Measurements from ENCODE around the gene INO80E. TPM values are rescaled to one million over a fixed set of nuclear protein-coding genes. Genes with fewer than 3 reads are reported as not detected.

Gene INO80E
- total RNA-seq, 1 experiment from 2014 or later = 89.8 TPM

GRCh38 chr16:29974291-29975133 is 21.5 kb upstream of the INO80E start:
- Histone ChIP-seq H3K36me3 (ENCODE audit: control insufficient read depth in 1 of 2, insufficient read depth in 2 of 2, low read length in 2 of 2) (peaks cover 20 to 21% of the 10 kb centered on the region in 2 experiments), H3K79me2 (ENCODE audit: insufficient read depth, low read length) (peaks cover 53% of the 10 kb centered on the region), H2AFZ (ENCODE audit: low read depth, low read length, poor library complexity, severe bottlenecking) (no peak overlapping the region), H3K27me3 (ENCODE audit: insufficient read depth, low read length) (no peaks in the 10 kb centered on the region), H3K4me3 (replicated peaks in 1 of 2; ENCODE audit: low read depth in 1 of 2, low read length in 2 of 2) (peak overlapping the region; percentile 96 to 98), H3K9ac (ENCODE audit: low read length) (peak overlapping the region; percentile 97), H3K27ac (ENCODE audit: low read depth, low read length) (peak overlapping the region; percentile 79), H3K4me1 (ENCODE audit: control insufficient read depth in 1 of 2, insufficient read depth in 2 of 2, low read length in 2 of 2) (peaks cover 8 to 26% of the 10 kb centered on the region in 2 experiments), H3K4me2 (ENCODE audit: low read length) (peak overlapping the region; percentile 95), H4K20me1 (ENCODE audit: insufficient read depth) (no peaks in the 10 kb centered on the region), H3K9me3 (ENCODE audit: control insufficient read depth in 1 of 2, insufficient read depth in 1 of 2, low read depth in 1 of 2, low read length in 2 of 2) (no peaks in the 10 kb centered on the region; a peak in 1 of 4 replicates), H3K9me2 (ENCODE audit: insufficient read depth) (no peaks in the 10 kb centered on the region)
- ChIA-PET POLR2A (interaction anchor here (1.1 to 1.8 kb wide), 3 partner anchors 13 to 159 kb away, joined by 4 to 18 read pairs (median 4); partner anchors contain the start of genes KCTD13, PAGR1 and TMEM219), CTCF (interaction anchor here (1.7 kb wide), 1 partner anchor 30 kb away, joined by 4 read pairs; no protein-coding TSS in a partner anchor), RAD21 (ENCODE audit: low non-redundant PET in 1 of 2, low total read pairs in 2 of 2, uncharacterized antibody in 2 of 2, unreplicated experiment in 2 of 2) (no interaction called here)
- DNase-seq (ENCODE audit: low read depth, low spot score) (no peak), ATAC-seq (no peak)
- TF ChIP-seq SIN3A (IDR thresholded peaks at IDR 0.05; ENCODE audit: low read depth) (no peak), ELF1 (IDR thresholded peaks at IDR 0.05; ENCODE audit: borderline replicate concordance, low read depth) (no peak), EZH2 (IDR thresholded peaks at IDR 0.05) (no peak), ATF3 (IDR thresholded peaks at IDR 0.05) (no peak), JUND (IDR thresholded peaks at IDR 0.05) (no peak), CEBPB (IDR thresholded peaks at IDR 0.05; ENCODE audit: low read depth) (no peak), TCF7L2 (IDR thresholded peaks at IDR 0.05; ENCODE audit: borderline replicate concordance, extremely low read depth, insufficient read depth, insufficient read length) (no peak), POLR2A (IDR thresholded peaks at IDR 0.05; ENCODE audit: borderline replicate concordance, extremely low read depth, insufficient read depth, insufficient read length) (no peak), CBX3 (IDR thresholded peaks at IDR 0.05; ENCODE audit: low read depth) (no peak), MAX (IDR thresholded peaks at IDR 0.05) (no peak), EZH2phosphoT487 (IDR thresholded peaks at IDR 0.05; ENCODE audit: borderline replicate concordance) (no peak), SRF (IDR thresholded peaks at IDR 0.05; ENCODE audit: low read depth) (no peak), SP1 (IDR thresholded peaks at IDR 0.05; ENCODE audit: low read depth) (no peak), ZFX (IDR thresholded peaks at IDR 0.05) (no peak), RAD21 (IDR thresholded peaks at IDR 0.05; ENCODE audit: low read depth) (no peak), ZBTB33 (IDR thresholded peaks at IDR 0.05; ENCODE audit: extremely low read depth, insufficient replicate concordance, low read length) (no peak), REST (IDR thresholded peaks at IDR 0.05; ENCODE audit: low read depth) (no peak)
- no TSS peak for BruUV-seq (replicated peaks)
- intact Hi-C loops (cut with micrococcal nuclease) = loop anchor here (5.0 kb wide), 1 partner anchor 47 kb away; the partner anchor contains the start of gene KCTD13

Data from HCT116 (cell line).